ENCODE results near the gene MTPN.

MTPN gene

DNA sequence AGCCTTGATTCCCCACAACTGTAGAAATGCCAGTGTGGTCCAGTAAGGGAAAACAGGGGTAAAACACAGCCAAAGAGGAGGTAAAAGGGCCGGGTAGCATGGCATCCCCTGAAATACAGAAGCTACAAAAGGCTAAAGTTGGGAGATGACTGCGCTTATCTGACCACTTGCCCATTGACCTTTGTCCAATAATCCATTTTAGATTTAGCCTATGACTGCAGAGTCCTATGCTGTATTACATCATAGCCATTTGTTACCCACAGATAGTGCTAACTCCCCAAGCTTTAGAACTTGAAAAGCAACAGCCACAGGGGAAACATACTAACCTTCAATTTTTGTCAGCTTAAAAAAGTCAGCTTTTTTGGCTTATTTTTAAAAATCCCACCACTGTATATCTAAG, 26.2 kb downstream of the MTPN start:
- no peak for DNase-seq

DNA sequence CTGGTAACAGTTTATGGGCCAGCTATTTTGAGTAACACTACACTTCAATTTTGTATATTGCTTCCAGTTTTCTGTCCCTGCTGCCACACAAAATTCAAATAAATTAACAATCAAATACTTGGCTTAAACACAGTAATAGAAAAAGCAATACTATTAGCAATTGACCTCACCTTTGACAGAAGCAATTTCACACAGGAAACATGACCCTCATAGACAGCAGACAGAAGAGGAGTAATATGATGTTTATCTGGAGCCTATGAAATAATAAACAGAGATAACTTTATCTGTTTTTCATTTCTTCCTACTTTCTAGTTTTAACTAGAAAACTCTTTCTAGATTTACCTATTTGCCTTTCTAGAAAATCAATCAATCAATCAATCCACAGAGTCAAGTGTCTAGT, 26.7 kb downstream of the MTPN start:
- DNase-seq, result no peak

DNA sequence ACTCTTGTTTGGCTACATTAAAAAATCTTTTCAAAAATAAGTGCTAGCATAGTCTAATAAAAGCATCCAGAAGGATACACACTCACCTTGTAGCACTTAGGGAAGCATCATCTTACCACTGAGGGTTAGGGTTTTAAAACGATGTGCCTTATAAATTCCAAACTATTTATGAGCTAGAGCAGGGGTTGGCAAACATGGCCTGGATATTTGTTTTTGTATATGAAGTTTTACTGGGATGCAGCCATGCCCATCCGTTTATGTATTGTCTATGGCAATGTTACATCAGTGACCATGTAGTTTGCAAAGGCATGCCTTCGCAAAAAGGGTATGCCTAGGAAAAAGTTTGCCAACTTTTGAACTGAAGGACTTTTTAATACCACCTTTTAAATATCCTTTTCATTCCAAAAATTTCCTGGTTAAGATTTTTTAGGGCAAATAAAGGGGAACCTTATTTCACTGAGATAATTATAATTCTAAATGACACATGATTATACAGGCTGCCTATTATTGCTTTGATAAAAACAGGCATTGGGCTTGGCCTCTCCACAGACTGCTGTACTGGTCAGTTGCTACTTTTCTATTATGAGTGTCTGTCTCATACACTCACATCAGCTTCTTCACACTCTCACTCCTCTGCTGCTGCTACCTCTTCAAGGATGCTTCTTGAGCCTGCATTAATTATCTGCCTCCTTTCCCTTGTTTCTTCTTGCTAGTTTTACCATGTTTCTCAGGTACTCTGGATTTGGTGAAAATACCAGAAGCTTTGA, 30.7 kb downstream of the MTPN start:
- DNase-seq, result no peak

DNA sequence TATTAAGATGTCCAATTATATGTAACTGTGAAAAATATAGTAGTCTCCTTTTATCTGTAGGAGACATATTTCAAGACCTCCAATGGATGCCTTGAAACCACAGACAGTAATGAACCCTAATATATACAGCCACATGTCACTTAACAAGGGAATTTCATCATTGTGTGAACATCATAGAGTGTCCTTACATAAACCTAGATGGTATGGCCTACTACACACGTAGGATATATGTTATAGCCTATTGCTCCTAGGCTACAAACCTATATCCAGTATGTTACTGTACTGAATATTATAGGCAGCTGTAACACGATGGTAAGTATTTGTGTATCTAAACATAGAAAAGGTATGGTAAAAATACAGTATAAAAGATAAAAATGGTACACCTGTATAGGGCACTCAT, 32.4 kb downstream of the MTPN start:
- no peak for DNase-seq

DNA sequence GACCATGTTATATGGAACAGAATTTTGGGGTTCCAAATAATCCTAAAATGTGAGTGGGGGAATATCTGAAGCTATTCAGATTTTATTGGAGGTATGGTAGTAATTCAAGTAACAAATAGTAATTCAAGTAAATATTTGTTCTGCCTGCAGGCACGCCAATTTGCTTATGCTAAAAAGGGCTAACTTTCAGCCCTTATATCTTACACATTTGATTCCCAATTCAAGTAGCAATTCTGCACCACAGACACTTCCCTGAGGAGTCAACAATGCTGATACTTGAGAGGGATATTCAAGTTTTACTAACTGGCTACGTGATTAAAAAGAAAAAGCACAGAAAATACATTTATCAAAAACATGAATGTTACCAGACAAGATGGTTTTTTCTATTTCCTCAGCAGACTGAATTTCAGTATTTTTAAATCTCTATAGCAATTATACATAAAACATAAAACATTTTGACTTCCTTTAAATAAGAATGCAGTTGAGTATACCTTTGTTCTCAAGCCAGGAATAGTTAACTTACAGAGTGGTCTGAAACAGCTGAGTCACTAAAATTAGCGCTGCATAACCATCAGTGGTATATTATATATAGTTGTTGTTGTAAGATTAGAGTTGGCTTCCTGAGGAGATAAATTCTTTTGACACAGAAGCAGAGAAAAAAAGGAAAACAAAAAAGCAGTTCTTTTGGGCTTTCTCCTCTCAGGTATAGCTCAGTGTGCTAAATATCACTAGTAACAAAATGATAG, 33.9 kb downstream of the MTPN start:
- DNase-seq, result no peak

DNA sequence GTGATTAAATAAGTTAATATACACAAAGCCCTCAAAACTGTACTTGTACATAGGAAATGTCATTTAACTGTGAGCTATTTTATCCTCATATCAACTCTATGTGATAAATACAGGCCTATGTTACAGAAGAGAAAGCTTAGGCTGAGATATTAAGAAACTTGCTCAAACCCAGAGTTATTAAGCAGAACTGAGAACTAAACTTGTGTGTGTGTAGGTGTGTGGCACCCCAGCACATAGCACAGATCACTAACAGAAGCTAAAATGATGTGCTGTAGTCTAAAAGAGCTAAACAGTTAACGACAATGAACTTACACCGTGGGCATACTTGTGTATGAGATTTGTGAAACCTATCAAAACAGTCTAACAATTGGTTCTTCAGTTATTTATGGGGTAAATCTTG, 34.5 kb downstream of the MTPN start:
- no peak for DNase-seq

DNA sequence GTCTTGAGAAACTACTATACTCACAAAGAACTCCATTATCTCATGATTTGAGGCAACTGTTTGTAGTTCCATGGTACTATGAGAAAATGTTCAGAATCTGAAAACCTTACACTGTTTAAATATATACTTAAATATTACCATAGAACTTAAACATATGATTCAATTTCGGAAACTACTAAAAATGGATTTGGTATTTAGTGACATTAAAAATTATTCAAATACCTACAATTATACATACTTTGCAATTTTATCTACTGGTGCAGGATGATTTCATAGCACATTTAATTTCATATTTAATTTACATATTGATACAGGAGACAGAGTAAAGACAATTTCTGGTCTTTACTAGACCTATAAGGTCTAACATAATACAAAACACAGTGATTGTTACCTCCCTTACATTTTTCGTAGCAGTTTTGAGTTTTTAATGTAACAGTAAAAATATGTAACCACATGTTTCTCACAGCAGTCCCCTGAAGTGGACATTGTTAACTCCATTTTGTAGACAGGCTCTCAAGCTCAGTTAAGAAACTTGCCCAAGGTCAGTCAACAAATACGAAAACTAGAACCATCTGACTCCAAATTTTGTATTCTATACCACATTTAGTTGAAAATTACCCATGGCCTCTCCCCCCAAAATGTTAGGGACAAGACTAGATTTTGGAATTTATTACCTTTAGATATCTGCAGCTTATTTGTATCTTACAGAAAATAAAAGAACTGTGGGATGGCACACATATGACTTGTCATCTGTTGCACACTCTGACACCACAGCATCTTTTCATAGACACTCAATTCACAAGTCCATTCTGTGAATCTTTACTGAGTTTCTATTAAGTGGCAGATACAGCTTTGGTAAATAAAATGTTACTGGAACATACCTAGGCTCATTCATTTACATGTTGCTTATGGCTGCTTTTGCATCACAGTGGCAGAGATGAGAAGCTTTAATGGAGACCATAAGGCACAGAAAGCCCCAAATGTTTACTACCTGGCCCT, 36.8 kb downstream of the MTPN start:
- no peak for DNase-seq

DNA sequence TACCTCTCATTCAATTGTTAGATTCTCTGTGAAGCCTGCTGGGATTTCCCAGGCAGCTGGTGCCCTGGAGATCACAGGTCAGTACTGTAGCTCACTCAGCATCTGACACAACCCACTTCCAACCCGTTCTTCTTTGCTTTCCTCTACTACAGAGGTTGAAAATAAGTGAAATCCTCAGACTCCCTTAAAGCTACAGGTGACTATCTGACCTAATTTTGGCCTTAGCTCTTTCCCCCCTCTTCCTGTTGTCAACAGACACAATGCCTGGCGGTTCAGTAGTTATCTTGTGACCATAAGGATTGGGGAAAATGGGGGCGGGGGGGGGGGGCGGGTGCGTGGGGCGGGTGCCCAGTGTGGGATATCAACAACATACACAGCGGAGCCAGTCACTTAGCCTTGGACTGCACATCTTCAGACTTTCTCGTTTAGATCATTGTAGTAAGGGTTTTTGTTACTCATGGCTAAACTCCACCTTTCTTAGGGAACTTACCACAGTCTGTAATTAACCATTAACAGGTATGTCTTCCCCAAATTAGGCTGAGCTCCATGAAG, 37.8 kb downstream of the MTPN start:
- DNase-seq, result peak; percentile 43

DNA sequence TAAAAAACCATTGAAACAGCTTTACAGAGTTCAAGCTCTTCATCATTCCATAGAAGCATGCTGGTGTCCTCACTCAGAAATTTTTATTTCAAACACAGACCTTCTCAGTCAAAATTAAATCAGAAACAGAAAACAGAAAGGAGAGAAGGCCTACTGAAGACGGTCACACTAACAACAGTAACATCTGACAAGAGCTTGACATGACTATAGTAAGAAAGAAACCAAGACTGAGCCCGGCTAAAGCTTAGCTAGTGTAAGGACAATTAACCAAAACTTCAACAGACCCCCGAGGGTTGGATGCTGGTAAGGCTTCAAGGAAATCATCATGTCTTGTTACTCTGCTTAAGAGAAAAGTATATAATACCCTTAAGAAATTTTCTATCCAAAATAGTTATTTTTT, 38.6 kb downstream of the MTPN start:
- no peak for DNase-seq

DNA sequence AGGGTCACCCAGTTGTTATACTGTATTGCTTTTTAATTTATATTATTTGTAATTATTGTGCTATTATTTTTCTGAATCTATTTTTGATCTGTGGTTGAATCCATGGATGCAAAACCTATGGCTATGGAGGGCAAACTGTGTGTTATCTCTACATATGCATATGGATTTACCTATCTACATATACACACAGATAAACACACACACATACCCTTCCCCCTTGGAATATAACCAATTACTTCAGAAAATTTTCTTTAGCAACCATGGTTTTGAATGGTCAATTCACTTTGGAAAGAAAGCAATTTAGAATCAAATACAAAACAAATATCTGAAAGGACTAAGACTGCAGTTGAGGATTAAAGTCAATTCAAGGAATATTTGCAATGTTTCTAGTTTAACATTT, 39.1 kb downstream of the MTPN start:
- no peak for DNase-seq

DNA sequence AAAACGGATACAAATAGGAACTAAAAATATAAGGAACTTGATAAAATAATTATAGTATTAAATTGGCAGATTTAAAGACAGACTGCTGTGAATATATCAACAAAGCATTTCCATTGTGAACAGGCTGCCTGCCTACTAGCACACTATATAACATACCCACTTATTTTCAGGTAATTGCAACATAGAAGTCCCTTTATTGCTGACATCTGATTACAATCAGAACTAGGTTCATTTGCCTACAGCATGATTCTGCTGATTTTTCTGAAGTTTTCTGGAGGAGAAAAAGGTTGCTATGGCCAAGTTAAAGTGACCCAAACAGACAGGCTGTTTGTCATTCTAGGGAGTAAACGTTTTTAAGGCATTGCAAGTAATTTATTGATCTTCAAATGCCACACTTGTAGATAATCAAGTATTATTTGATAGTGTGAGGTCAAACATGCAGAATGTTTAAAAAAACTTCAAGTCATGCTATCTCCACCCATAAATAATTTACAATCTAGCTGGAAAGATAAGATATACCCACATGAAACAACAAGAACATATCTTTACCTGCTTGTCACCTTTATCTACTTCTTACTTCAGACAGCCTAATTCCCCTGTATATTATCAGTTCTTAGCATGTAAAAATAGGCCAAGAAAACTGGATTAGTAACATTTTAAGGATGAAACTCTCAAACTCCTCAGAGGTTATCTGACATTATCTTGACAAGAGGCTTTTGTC, 40.5 kb downstream of the MTPN start:
- no peak for DNase-seq

DNA sequence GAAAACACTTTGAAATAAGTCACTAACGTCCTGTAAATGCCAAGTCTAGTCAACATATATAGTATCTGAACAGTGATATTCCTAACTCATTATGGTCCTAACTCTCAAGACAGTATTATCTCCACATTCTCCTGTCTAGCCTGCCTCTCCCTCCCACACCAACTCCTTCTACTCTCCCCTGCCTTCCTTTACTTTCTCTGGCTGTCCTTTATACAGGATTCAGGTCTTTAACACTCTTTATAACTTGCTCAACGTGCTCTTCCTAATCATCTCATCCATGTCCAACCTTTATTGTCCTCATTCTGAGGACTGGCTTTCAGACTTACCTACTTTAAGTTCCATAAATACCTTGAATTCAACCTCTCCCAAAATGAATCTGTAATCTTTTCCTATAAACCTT, 42.5 kb downstream of the MTPN start:
- no peak for DNase-seq

DNA sequence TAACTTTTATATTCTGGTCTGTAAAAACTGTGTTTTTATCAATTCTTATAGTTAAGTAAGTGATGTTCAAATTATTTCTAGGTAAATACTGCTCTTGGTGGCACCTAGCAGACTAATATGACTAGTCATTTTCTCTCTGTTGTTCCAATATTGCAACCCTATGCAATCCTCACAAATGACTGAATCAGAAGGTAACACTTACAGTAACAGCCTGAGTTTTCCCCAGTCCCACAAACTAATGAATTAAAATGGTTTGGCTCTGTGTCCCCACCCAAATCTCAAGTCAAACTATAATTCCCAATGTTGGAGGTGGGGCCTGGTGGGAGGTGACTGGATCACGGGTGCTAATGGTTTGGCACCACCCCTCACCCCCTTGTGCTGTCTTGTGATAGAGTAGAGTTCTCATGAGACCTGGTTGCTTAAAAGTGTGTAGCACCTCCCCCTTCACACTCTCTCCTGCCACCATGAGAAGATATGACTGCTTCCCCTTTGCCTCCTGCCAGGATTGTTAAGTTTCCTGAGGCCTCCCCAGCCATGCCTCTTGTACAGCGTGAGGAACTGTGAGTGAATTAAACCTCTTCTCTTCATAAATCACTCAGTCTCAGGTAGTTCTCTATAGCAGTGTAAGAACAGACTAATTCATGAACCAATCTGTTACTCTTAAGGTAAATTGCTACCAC, 43.5 kb downstream of the MTPN start:
- no peak for DNase-seq

DNA sequence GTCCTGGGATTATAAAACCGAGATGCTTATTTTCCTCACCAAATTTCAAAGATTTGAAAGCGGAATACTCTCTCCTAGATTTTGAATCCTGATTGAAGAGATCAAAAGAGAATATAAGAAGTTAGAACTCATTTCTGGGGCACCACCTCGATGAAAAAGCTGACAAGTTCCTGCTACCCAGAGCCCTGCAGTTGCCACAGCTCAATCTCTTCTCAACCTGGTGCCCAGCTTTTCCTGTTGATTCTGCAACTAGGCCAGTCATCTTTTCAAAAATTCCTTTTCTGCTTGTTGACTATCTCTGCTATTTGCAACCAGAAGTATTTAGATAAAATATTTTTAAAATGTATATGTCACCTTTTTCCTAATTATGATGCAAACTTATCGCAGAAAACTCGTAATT, 45.0 kb downstream of the MTPN start:
- DNase-seq, result no peak

DNA sequence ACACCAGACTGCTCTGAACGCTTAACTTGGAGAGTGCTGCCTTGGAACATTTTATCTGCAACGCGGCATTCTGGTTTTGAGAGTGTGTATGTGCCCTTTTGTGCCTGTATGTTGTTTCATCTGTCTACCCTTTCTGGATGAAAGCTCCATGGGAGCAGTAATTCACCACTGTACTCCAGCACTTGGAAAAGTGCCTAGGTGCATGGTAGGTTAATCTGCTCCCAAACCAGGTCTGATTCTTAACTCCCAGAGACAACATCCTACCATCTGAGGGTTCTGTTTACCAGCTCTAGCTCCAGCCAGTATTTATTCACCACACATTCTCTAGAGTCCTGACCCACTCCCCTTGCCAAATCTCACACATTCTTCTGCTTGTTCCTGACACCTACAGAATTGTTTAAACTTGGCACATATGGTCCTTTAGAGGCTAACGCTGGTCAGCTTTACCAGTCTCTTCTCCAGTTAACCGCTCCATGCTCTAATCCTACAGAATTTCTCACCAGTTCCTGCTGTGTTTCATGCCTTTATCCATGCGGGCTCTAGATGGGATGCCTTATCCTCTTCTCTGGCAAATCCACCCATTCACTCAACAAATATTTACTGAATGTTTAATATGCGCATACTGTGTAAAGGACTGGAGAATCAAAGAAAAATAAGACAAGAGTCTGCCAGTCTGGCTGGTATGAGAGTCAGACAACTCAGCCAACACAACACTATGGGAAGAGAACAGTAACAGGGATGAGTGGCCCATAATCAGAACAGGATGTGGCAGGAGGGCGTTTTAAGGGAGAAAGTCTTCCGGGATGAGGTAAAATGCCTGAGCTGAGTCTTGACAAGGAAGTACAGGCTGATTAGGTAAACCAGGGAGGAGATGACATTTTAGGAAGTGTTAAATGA, 46.3 kb downstream of the MTPN start:
- DNase-seq, result peak; percentile 28

DNA sequence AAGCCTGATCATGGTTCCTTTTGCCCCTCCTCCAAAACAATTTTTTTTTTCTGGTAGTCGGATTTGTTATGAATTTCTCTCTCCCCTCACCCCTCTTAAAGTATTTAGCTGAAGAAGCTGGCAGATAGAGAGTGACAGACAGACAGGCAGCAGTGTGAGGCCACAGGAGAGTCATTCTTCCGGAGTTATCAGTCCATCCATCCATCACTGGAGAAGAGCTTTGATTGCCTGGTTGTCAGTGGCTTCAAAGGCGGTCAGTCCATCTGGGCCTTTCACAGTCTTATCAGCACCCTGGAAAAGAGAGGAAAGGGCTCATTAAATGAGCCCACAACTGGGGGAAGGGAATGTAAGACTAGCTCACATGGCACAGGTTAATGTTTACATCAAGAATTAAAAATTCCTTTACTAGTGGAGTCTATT, 47.4 kb downstream of the MTPN start:
- no peak for DNase-seq

DNA sequence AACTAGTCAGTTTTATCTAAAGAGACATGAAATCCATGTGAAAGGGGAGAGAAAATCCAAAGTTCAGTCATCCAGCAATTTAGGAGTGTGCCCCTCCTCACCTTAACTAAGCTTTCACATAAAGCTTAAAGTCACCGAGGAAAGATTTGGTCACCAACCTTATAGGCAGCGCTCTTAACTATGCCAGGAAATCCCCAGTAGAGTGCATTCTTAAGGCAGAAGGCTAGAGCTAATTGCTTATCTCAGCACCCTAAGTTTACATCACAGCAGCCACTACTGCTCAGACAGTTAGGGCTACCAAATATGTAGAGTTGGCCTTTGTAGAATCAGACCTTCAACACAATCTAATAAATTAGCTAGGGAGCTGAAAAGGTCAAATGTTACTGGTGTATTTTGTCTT, 47.9 kb downstream of the MTPN start:
- no peak for DNase-seq

DNA sequence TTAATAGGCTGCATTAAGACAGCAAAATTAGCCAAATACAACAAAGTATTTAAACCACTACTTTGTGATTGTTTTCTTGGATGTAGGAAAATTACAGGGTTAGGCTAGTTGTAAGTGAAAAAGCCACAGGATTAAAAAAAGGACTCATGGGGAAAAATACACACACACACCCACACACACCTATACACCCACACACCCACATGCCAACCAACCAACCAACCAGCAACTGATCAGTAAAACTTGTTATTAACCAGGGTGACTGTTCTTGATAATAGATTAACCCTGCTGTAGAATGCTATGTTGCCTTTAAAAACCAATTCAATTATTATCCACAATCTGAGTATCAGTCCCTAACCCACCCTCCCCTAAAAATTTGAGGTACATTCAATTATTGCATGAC, 49.0 kb downstream of the MTPN start:
- no peak for DNase-seq

DNA sequence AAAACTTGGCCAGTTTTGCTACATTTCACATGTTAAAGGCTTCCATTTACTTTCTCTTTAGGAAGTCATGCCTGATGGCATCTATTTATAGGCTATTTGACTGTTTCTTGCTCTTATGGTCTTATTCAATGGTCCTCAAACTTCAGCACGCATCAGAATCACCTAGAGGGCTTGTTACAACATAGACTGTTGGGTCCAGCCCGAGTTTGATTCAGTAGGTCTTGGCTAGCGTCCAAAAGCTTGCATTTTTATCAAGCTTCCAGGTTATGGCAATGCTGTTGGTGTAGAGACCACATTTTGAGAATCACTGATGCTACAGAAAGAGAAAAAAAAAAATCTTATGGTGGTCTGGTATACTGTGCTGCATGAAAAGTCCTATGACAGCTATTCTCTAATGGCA, 51.9 kb downstream of the MTPN start:
- no peak for DNase-seq

DNA sequence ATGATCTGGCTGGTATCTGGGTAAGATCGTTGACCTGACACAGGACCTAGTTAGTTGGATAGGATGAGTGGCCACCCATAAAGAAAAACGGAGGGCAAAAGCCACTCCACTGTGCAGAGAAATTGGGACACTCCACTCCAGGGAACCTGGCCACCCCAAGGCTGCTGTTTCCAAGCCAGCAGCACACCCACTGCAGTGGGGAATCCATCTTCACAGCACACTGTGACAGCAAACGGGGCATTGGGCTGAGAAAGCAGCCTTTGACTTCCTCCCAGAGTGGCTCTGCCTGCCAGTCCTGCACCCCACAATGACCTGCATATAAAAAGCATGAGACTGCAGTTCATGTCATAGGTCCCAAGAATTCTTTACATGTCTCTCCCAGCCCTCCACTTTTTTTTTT, 52.9 kb downstream of the MTPN start:
- DNase-seq, result no peak

DNA sequence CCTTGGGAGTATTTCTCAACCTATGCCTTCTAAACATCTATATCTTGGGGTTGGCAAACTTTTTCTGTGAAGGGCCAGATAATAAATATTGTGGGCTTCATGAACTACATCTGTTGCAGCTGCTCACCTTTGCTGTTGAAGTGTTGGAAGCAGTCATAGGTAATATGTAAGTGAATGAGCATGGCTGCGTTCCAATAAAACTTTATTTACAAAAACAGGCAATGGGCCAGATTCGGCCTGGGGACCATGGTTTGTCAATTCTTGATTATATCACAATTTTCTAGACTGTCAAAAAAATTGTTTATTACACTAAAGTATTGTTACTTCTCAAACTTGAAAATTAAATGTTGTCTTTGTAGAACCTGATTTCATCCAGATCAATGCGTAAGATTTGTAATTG, 54.9 kb downstream of the MTPN start:
- no peak for DNase-seq

Data from NCI-H146 (cell line).